ENCODE results near the gene SGTA.
"Not testable (repeated sequence)": the region's sequence is repeated elsewhere in the genome, so short reads cannot be mapped to it uniquely, and the experiment has no call there.

Gene SGTA

DNA sequence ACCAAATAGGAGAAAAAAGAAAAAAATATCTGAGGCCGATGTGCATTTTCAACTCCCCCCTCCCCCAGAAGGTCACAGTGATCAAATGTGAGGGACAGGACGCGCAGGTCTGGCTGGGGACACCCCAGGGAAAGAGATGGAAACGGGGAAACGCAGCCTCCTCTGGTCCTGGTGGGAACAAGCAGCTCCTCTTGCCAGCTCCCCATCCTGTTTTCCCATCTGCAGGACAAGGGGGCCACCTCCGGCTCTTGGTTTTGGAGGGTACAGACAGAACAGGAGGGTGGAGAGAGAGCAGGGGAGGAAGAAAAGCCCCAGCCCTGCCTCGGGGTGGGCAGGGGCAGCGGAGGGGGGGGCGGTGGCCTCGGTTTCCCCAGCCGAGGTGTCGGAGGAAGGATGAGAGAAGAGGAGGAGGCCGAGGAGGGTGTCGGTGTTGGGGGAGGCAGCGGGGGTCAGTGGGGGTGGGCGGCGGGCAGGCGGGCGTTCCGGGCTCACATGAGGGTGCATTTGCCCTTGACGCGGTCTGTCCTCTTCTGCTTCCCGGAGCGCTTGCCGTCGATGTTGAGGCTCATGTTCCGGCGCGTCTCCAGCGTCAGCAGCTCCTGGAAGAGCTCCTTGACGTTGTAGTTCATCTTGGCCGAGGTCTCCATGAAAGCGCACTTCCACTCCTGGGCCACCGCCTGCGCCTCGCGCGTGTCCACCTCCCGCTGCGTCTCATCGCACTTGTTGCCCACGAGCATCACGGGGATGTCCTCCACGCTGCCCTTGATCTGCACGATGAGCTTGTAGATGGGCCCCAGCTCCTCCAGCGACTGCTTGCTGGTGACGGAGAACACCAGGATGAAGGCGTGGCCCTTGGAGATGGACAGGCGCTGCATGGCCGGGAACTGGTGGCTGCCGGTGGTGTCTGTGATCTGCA, 66.1 kb downstream of the SGTA start:
- no peak for DNase-seq (ENCODE audit: low read depth, low spot score)
- TF ChIP-seq, protein P1, sequence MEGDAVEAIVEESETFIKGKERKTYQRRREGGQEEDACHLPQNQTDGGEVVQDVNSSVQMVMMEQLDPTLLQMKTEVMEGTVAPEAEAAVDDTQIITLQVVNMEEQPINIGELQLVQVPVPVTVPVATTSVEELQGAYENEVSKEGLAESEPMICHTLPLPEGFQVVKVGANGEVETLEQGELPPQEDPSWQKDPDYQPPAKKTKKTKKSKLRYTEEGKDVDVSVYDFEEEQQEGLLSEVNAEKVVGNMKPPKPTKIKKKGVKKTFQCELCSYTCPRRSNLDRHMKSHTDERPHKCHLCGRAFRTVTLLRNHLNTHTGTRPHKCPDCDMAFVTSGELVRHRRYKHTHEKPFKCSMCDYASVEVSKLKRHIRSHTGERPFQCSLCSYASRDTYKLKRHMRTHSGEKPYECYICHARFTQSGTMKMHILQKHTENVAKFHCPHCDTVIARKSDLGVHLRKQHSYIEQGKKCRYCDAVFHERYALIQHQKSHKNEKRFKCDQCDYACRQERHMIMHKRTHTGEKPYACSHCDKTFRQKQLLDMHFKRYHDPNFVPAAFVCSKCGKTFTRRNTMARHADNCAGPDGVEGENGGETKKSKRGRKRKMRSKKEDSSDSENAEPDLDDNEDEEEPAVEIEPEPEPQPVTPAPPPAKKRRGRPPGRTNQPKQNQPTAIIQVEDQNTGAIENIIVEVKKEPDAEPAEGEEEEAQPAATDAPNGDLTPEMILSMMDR (IDR thresholded peaks at IDR 0.05; ENCODE audit: low read depth, low read length): no peak
- no peak overlapping the region for H3K4me3 ChIP-seq (ENCODE audit: low read depth, low read length)
- in situ Hi-C loops (cut with HindIII; ENCODE audit: low sequenced_read_pairs): no loop called here

GRCh38 chr19:2716275-2716650, 66.8 kb downstream of the SGTA start:
- TF ChIP-seq, protein P1 (IDR thresholded peaks at IDR 0.05; ENCODE audit: low read depth, low read length): no peak
- DNase-seq (ENCODE audit: low read depth, low spot score): no peak
- in situ Hi-C loops (cut with HindIII; ENCODE audit: low sequenced_read_pairs): no loop called here
- no peak overlapping the region for H3K4me3 ChIP-seq (ENCODE audit: low read depth, low read length)

- in situ Hi-C loops (cut with HindIII; ENCODE audit: low sequenced_read_pairs): no loop called here
- TF ChIP-seq, protein P1 (IDR thresholded peaks at IDR 0.05; ENCODE audit: low read depth, low read length): no peak
- no peak for DNase-seq (ENCODE audit: low read depth, low spot score)
Observed at GRCh38 chr19:2715470-2716274, 67.4 kb downstream of the SGTA start.

DNA sequence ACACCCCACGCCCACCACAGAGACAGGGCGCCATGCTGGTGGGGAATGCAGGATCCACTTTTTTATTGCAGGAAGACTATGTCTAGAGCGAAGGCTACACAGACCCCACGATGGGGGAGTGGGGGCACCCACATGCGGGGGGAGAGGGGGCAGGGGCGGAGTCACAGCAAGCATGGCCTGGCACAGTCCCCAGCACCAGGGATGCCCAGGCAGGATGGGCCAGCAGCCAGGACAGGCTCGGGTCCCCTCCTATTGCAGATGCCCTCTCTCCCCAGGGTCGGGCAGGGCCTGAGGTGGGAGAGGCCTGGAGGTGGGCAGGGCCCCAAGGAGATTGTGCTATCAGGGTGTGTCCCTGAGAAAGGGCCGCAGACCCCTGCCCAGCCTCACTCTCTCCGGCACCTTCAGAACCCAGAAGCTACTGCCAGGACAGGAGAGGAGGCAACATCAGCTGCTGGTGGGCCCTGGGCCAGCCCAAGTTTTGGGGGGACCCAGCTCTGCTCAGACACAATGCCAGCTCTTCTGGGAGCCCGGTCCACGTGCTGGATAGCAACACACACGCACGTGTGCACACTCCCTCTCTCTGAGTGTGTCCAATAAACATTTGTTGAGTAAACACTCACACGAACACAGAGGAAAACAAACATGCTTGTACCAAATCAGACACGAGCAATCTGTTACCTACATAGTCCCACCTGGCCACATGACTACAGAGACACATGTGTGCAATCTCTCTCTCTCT, 68.4 kb downstream of the SGTA start:
- H3K4me3 ChIP-seq (ENCODE audit: low read depth, low read length): no peak overlapping the region
- in situ Hi-C loops (cut with HindIII; ENCODE audit: low sequenced_read_pairs): no loop called here
- TF ChIP-seq, protein P1 (IDR thresholded peaks at IDR 0.05; ENCODE audit: low read depth, low read length): no peak
- no peak for DNase-seq (ENCODE audit: low read depth, low spot score)

More at GRCh38 chr19:2715470-2716274, 67.4 kb downstream of the SGTA start:
- H3K4me3 ChIP-seq (ENCODE audit: low read depth, low read length): no peak overlapping the region

DNA sequence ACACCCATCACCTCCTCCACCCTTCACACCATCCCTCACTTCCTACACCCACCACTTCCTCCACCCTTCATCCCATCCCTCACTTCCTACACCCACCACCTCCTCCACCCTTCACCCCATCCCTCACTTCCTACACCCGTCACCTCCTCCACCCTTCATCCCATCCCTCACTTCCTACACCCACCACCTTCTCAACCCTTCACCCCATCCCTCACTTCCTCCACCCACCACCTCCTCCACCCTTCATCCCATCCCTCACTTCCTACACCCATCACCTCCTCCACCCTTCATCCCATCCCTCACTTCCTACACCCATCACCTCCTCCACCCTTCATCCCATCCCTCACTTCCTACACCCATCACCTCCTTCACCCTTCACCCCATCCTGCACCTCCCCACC, 69.0 kb downstream of the SGTA start:
- in situ Hi-C loops (cut with HindIII; ENCODE audit: low sequenced_read_pairs); H3K4me3 ChIP-seq (ENCODE audit: low read depth, low read length); DNase-seq (ENCODE audit: low read depth, low spot score): not testable (repeated sequence)

GRCh38 chr19:2713170-2713569, 69.9 kb downstream of the SGTA start:
- in situ Hi-C loops (cut with HindIII; ENCODE audit: low sequenced_read_pairs); H3K4me3 ChIP-seq (ENCODE audit: low read depth, low read length); DNase-seq (ENCODE audit: low read depth, low spot score): not testable (repeated sequence)

DNA sequence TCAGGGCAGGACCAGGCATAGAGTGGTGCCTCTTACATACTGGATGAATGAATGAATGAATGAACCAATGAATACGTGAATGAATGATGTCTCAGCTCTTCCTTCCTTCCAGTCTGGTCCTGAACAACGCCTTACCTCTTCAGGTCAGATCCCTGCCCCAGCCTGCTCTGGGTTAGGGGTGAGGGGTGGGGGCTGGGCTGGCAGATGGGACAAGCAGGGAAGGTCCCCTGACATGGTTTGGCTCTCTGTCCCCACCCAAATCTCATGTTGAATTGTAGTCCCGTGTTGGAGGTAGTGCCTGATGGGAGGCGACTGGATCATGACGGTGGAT, 71.2 kb downstream of the SGTA start:
- no peak for DNase-seq (ENCODE audit: low read depth, low spot score)
- TF ChIP-seq, protein P1 (IDR thresholded peaks at IDR 0.05; ENCODE audit: low read depth, low read length): no peak
- in situ Hi-C loops (cut with HindIII; ENCODE audit: low sequenced_read_pairs): no loop called here
- H3K4me3 ChIP-seq (ENCODE audit: low read depth, low read length): no peak overlapping the region

All from astrocyte of the spinal cord (primary cell).